Measurements from ENCODE around the gene IGFBP1. TPM values are rescaled to one million over a fixed set of nuclear protein-coding genes. Genes with fewer than 3 reads are reported as not detected.

Gene IGFBP1
- total and polyA plus RNA-seq, 2 of the 13 experiments (the other 11 are each of a cell fraction or from before 2014, with no cell fraction given) = 5.4 to 885 TPM

DNA sequence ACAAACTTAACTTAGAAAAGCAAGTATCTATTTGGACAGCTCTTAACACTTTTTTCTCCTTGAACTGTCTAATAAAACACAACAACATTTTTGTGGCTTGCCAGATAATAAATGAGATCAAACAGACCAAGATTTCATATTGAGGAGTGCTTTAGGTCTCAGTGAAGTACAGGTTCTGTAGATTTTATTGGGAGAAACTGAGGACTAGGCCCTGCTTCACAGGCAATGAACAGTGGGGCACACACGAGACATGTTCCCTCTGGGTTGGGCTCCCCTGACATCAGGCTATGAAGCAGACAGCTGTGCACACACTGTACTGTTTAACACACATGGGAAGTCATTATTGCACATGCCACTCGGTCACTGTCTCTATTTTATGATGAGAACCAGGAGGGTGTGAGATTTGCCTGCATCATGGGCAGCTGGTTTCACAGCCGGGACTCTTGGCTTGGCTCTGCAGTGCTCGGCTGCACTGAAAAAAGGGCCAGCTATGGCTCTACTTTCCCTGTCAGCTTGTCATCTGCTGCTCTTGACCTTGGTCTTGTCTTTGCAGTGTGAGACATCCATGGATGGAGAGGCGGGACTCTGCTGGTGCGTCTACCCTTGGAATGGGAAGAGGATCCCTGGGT, 4.2 kb downstream of the IGFBP1 start (continued):
- TF ChIP-seq THAP7 (CRISPR knock-in tag; IDR thresholded peaks at IDR 0.05) (no peak), SNRNP70 (IDR thresholded peaks at IDR 0.05; ENCODE audit: low read depth, low read length) (no peak), ZNF709 (CRISPR knock-in tag; IDR thresholded peaks at IDR 0.05) (peak; percentile 71; the same call in 1 of the 2 replicates), ZNF790 (CRISPR knock-in tag; IDR thresholded peaks at IDR 0.05; ENCODE audit: borderline replicate concordance) (no peak), ZNF543 (CRISPR knock-in tag; IDR thresholded peaks at IDR 0.05) (no peak; the same call in 1 of the 2 replicates), NONO (IDR thresholded peaks at IDR 0.05) (no peak), NONO (CRISPR knock-in tag; conservative IDR thresholded peaks at IDR 0.05) (peak; percentile 70), NRL (CRISPR knock-in tag; IDR thresholded peaks at IDR 0.05; ENCODE audit: borderline replicate concordance) (no peak), ZNF205 (CRISPR knock-in tag; IDR thresholded peaks at IDR 0.05) (0 out of 2 replicates have a peak, but pooled peaks have one; percentile 11), ZNF446 (CRISPR knock-in tag; IDR thresholded peaks at IDR 0.05) (no peak; the same call in 1 of the 2 replicates), HBP1 (CRISPR knock-in tag; IDR thresholded peaks at IDR 0.05; ENCODE audit: low read depth) (peak; percentile 26; the same call in 1 of the 2 replicates), ZNF557 (CRISPR knock-in tag; IDR thresholded peaks at IDR 0.05) (peak; percentile 70), ZNF644 (CRISPR knock-in tag; IDR thresholded peaks at IDR 0.05; ENCODE audit: low read depth) (no peak), ZNF460 (CRISPR knock-in tag; IDR thresholded peaks at IDR 0.05; ENCODE audit: borderline replicate concordance) (no peak), ATF7-NPFF (CRISPR knock-in tag; IDR thresholded peaks at IDR 0.05; ENCODE audit: low read depth) (peak; percentile 77; the same call in 1 of the 2 replicates), YEATS4 (CRISPR knock-in tag; IDR thresholded peaks at IDR 0.05; ENCODE audit: borderline replicate concordance) (no peak), ZBTB49 (CRISPR knock-in tag; IDR thresholded peaks at IDR 0.05; ENCODE audit: borderline replicate concordance) (no peak), ZNF589 (CRISPR knock-in tag; conservative IDR thresholded peaks at IDR 0.05) (peak; percentile 68), BRD4 (CRISPR knock-in tag; IDR thresholded peaks at IDR 0.05) (no peak), GABPB1 (CRISPR knock-in tag; IDR thresholded peaks at IDR 0.05) (no peak)
- TF ChIP-seq, protein P1, sequence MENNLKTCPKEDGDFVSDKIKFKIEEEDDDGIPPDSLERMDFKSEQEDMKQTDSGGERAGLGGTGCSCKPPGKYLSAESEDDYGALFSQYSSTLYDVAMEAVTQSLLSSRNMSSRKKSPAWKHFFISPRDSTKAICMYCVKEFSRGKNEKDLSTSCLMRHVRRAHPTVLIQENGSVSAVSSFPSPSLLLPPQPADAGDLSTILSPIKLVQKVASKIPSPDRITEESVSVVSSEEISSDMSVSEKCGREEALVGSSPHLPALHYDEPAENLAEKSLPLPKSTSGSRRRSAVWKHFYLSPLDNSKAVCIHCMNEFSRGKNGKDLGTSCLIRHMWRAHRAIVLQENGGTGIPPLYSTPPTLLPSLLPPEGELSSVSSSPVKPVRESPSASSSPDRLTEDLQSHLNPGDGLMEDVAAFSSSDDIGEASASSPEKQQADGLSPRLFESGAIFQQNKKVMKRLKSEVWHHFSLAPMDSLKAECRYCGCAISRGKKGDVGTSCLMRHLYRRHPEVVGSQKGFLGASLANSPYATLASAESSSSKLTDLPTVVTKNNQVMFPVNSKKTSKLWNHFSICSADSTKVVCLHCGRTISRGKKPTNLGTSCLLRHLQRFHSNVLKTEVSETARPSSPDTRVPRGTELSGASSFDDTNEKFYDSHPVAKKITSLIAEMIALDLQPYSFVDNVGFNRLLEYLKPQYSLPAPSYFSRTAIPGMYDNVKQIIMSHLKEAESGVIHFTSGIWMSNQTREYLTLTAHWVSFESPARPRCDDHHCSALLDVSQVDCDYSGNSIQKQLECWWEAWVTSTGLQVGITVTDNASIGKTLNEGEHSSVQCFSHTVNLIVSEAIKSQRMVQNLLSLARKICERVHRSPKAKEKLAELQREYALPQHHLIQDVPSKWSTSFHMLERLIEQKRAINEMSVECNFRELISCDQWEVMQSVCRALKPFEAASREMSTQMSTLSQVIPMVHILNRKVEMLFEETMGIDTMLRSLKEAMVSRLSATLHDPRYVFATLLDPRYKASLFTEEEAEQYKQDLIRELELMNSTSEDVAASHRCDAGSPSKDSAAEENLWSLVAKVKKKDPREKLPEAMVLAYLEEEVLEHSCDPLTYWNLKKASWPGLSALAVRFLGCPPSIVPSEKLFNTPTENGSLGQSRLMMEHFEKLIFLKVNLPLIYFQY (CRISPR knock-in tag; IDR thresholded peaks at IDR 0.05; ENCODE audit: borderline replicate concordance) = no peak
- TF ChIP-seq, protein P2, sequence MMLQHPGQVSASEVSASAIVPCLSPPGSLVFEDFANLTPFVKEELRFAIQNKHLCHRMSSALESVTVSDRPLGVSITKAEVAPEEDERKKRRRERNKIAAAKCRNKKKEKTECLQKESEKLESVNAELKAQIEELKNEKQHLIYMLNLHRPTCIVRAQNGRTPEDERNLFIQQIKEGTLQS (CRISPR knock-in tag; IDR thresholded peaks at IDR 0.05) = no peak

Data from HepG2 (cell line).